GOT3 (cell line): ENCODE results near the gene TAF6L.
"Not testable (repeated sequence)": the region's sequence is repeated elsewhere in the genome, so short reads cannot be mapped to it uniquely, and the experiment has no call there.

ENCODE experiments used
- DNase-seq: peaks from one replicate; lab custom pipeline; 2025; ENCODE audit warnings: mixed read lengths; lab: John Stamatoyannopoulos, UW

The TAF6L gene

GRCh38 chr11:62805961-62806441 lies 34.8 kb downstream of the TAF6L start:
- DNase-seq: no peak

GRCh38 chr11:62806611-62807121 lies 35.5 kb downstream of the TAF6L start:
- peak; percentile 25 for DNase-seq

GRCh38 chr11:62810748-62811147 lies 39.6 kb downstream of the TAF6L start:
- DNase-seq: no peak

- DNase-seq: no peak
Observed at GRCh38 chr11:62811659-62812058, 40.5 kb downstream of the TAF6L start.

- no peak for DNase-seq
Observed at GRCh38 chr11:62816557-62816956, 45.4 kb downstream of the TAF6L start.

GRCh38 chr11:62817129-62817528 lies 45.9 kb downstream of the TAF6L start:
- no peak for DNase-seq

- no peak for DNase-seq
Observed at GRCh38 chr11:62823677-62824076, 52.5 kb downstream of the TAF6L start.

- DNase-seq: not testable (repeated sequence)
Observed at GRCh38 chr11:62828130-62828529, 56.9 kb downstream of the TAF6L start.

- no peak for DNase-seq
Observed at GRCh38 chr11:62830904-62831519, 59.8 kb downstream of the TAF6L start.

- peak; percentile 96 for DNase-seq
Observed at GRCh38 chr11:62831520-62832335, 60.5 kb downstream of the TAF6L start, which contains the start of gene STX5. STX5 (minus strand) TSS chr11:62832051; CDS start chr11:62831243, 808 bp downstream.

GRCh38 chr11:62832336-62833234 lies 61.4 kb downstream of the TAF6L start, which contains the start of gene TEX54:
TEX54 (minus strand) TSS chr11:62832841.
- no peak for DNase-seq

- no peak for DNase-seq
Observed at GRCh38 chr11:62835336-62835735, 64.1 kb downstream of the TAF6L start.
